Osteoblast (primary cell): ENCODE measurements around the gene RPS15A. TPM values are rescaled to one million over a fixed set of nuclear protein-coding genes. Genes with fewer than 3 reads are reported as not detected.

Experiments
- DNase-seq: peaks from one replicate; pipeline ENCODE4 v3.0.0; 2011; ENCODE audit warnings: low spot score, mixed read lengths; ENCODE audit not compliant: insufficient read length; ENCODE audit errors: missing footprints
- H2AFZ ChIP-seq: 2 replicates; pipeline ENCODE4 v1.6.0; 2011; ENCODE audit warnings: mild to moderate bottlenecking, low read length
- H3K27ac ChIP-seq: 2 replicates; pipeline ENCODE4 v1.5.1; 2011; ENCODE audit warnings: mild to moderate bottlenecking, low read depth, low read length, moderate library complexity
- H3K27me3 ChIP-seq: 2 replicates; pipeline ENCODE4 v1.6.0; 2012; ENCODE audit warnings: mild to moderate bottlenecking, control low read depth, inconsistent platforms, low read length, moderate library complexity; ENCODE audit not compliant: insufficient read depth
- H3K36me3 ChIP-seq: 2 replicates; pipeline ENCODE4 v1.5.1; 2011; ENCODE audit warnings: mild to moderate bottlenecking, low read length, control low read depth, moderate library complexity; ENCODE audit not compliant: insufficient read depth
- H3K4me1 ChIP-seq: 2 replicates; pipeline ENCODE4 v1.5.1; 2011; ENCODE audit warnings: mild to moderate bottlenecking, low read length, control low read depth, moderate library complexity; ENCODE audit not compliant: insufficient read depth
- H3K4me2 ChIP-seq: 2 replicates; pipeline ENCODE4 v1.6.0; 2011; ENCODE audit warnings: mild to moderate bottlenecking, low read length; ENCODE audit not compliant: insufficient read depth
- H3K4me3 ChIP-seq: fragments of 200-600 bp; sonication (generic); 3 replicates; pipeline ENCODE4 v1.5.1; 2012; ENCODE audit warnings: mild to moderate bottlenecking, low read length, inconsistent platforms; ENCODE audit not compliant: insufficient read depth
- H3K79me2 ChIP-seq: 2 replicates; pipeline ENCODE4 v1.6.0; 2012; ENCODE audit warnings: mild to moderate bottlenecking, low read length, control low read depth, inconsistent platforms; ENCODE audit not compliant: insufficient read depth
- H3K9me3 ChIP-seq: 2 replicates; pipeline ENCODE4 v1.5.1; 2011; ENCODE audit warnings: low read depth, low read length, control low read depth
- H4K20me1 ChIP-seq: 2 replicates; pipeline ENCODE4 v1.6.0; 2012; ENCODE audit warnings: mild to moderate bottlenecking, low read length, control low read depth; ENCODE audit not compliant: insufficient read depth
- total RNA-seq: library from RNA; depleted of rRNA; stranded (reverse); fragments of >200 nt; gene quantifications from 2 replicates; pipeline ENCODE4 v1.2.3, GENCODE V29; 2012
- TF ChIP-seq, protein P1 (sequence below): IDR thresholded peaks from 2 replicates; pipeline ENCODE4 v1.5.1; 2011; ENCODE audit warnings: mild to moderate bottlenecking, low read depth, low read length, moderate library complexity; ENCODE audit errors: extremely low read depth

Gene RPS15A
- total RNA-seq, 1 donor = 1,145 TPM

DNA sequence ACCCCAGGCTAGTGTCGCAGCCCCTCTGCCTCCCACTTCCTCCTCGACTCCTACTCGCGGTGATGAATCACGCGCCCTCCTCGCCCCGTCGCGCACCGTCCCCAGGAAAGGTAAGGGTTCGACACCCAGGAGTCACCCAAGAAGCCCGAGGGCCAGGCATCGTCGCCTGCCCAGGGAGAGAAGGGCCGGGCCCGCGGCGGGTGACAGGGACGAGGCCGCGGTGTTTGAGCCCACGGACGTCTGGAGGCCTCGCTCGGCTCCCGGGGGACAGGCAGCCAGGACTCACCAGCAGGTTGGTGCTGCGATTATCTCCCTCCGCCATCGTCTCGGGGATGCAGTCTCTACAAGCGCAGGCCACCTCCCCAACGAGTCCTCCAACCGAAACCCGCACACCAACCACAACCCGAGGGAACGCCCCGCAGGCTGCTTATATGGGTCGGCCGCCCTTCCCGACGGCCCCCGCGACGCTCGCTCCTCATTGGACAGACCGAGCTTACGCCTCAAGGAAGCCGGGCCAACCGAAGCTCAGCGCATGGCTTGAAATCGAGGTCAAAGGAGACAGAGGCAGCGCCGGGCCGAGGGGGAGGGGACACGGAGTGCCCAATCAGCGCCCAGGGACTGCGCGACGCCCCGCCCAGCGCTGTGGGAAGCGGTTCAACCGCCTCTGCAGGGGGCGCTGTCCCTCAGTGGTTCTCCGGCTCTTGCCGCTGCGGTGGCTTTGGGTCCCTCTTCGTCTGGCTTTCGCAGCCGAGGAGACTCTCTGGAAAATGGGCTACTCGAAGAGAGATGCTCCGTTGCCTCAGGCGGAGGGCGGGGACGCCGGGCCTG lies 11.2 kb upstream of the RPS15A start, which contains the start of gene ARL6IP1:
Gene ARL6IP1 (minus strand): TSS at position 405 of the 828 bp plus-strand sequence. CDS start 83 bp downstream, at position 322.
- DNase-seq = peak; percentile 95
- H3K4me3 ChIP-seq = peak within 1 kb of the TSS; percentile 99
- peaks cover 22% of the 10 kb centered on the region for H3K36me3 ChIP-seq
- peak within 1 kb of the TSS; percentile 78 for H2AFZ ChIP-seq
- peaks cover 55% of the 10 kb centered on the region for H3K79me2 ChIP-seq
- peak within 1 kb of the TSS; percentile 91 for H3K27ac ChIP-seq
- TF ChIP-seq, protein P1, sequence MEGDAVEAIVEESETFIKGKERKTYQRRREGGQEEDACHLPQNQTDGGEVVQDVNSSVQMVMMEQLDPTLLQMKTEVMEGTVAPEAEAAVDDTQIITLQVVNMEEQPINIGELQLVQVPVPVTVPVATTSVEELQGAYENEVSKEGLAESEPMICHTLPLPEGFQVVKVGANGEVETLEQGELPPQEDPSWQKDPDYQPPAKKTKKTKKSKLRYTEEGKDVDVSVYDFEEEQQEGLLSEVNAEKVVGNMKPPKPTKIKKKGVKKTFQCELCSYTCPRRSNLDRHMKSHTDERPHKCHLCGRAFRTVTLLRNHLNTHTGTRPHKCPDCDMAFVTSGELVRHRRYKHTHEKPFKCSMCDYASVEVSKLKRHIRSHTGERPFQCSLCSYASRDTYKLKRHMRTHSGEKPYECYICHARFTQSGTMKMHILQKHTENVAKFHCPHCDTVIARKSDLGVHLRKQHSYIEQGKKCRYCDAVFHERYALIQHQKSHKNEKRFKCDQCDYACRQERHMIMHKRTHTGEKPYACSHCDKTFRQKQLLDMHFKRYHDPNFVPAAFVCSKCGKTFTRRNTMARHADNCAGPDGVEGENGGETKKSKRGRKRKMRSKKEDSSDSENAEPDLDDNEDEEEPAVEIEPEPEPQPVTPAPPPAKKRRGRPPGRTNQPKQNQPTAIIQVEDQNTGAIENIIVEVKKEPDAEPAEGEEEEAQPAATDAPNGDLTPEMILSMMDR = peak; percentile 85
- no peaks in the 10 kb centered on the region for H3K9me3 ChIP-seq
- peaks cover 38% of the 10 kb centered on the region for H3K4me1 ChIP-seq
- peak within 1 kb of the TSS; percentile 92 for H3K4me2 ChIP-seq
- peaks cover 21% of the 10 kb centered on the region for H4K20me1 ChIP-seq
- H3K27me3 ChIP-seq = no peaks in the 10 kb centered on the region

DNA sequence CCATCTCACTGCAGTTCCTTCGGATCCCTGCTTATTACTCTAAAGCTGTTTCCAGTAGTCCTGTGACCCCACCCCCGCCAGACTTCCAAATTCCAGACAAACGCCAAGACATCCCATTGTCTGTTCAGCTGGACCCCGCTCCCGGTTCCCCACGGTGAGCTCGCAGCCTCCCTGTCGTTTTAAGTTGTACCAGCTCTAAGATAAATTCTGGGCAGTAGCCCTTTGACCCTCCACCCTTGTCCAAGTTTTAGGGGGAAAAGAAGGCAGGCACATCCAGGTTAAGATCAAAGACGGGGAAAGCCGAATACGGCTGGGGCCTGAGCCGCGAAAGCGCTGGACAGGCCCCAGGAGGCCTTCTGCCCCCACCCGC lies 10.6 kb upstream of the RPS15A start:
- peak overlapping the region; percentile 57 for H2AFZ ChIP-seq
- no peaks in the 10 kb centered on the region for H3K27me3 ChIP-seq
- H3K4me2 ChIP-seq = peak overlapping the region; percentile 92
- H3K27ac ChIP-seq = peak overlapping the region; percentile 91
- peaks cover 57% of the 10 kb centered on the region for H3K79me2 ChIP-seq
- no peaks in the 10 kb centered on the region for H3K9me3 ChIP-seq
- peaks cover 38% of the 10 kb centered on the region for H3K4me1 ChIP-seq
- peaks cover 21% of the 10 kb centered on the region for H4K20me1 ChIP-seq
- peak overlapping the region; percentile 99 for H3K4me3 ChIP-seq
- TF ChIP-seq, protein P1 = no peak
- DNase-seq = no peak
- H3K36me3 ChIP-seq = peaks cover 28% of the 10 kb centered on the region

DNA sequence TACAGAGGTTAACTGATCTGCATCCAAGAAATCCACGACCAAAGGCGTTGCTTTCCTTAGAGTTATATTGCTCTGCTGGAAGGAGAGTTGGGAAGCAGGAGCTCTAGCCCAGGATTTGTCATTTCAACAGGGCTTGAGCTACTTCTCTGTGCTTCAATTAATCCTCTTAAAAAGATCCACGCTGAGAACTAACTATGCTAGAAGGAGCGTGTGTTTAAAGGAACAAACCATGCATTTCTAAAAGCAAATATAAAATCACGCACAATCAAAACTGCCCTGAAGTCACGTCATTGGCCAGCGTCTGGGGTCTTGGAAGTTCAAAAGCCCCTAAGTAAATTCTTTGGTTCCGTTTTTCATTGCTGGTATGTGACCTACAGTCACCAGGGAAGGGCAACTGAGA lies 10.2 kb upstream of the RPS15A start:
- Histone ChIP-seq H3K9me3 (no peaks in the 10 kb centered on the region), H3K4me3 (peak overlapping the region; percentile 99), H3K4me2 (peak overlapping the region; percentile 92), H3K27me3 (no peaks in the 10 kb centered on the region), H3K27ac (peak overlapping the region; percentile 91), H3K79me2 (peaks cover 62% of the 10 kb centered on the region), H4K20me1 (peaks cover 21% of the 10 kb centered on the region), H2AFZ (no peak overlapping the region), H3K4me1 (peaks cover 36% of the 10 kb centered on the region), H3K36me3 (peaks cover 32% of the 10 kb centered on the region)
- DNase-seq = peak; percentile 65
- TF ChIP-seq, protein P1 = no peak

DNA sequence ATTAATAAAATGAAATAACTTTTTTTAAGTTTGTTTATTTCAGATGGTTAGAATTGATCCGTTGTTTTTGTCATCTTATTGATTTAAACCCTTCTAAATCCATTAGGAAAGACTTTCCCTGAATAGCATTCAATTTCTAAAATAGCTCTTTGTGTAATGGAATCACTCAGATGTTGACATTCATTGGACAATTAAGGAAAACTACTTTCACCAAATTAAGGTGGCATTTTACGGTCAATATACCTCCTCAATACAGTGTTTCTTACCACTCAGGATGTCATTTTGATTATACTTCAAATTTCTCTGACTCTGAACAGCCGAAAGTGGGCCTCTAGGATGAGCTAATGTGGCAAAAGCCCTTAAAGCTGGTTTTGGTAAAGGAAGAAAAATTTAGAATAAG lies 9.4 kb upstream of the RPS15A start:
- Histone ChIP-seq H3K4me2 (peak overlapping the region; percentile 92), H3K27ac (peak overlapping the region; percentile 91), H3K36me3 (peaks cover 40% of the 10 kb centered on the region), H3K79me2 (peaks cover 66% of the 10 kb centered on the region), H3K27me3 (no peaks in the 10 kb centered on the region), H3K4me3 (peak overlapping the region; percentile 99), H3K4me1 (peaks cover 35% of the 10 kb centered on the region), H2AFZ (no peak overlapping the region), H3K9me3 (no peaks in the 10 kb centered on the region), H4K20me1 (peaks cover 21% of the 10 kb centered on the region)
- TF ChIP-seq, protein P1 = no peak
- no peak for DNase-seq
